Bronchial epithelial cell (primary cell): ENCODE results near the gene VPS41. TPM values are rescaled to one million over a fixed set of nuclear protein-coding genes. Genes with fewer than 3 reads are reported as not detected.

ENCODE experiments used
- DNase-seq: peaks from one replicate; pipeline ENCODE4 v3.0.0-alpha.2; 2010; ENCODE audit warnings: low read depth
- FAIRE-seq: peaks from 2 replicates; lab custom pipeline; 2011; peaks lifted over from hg19 to GRCh38; lab: Jason Lieb, UNC
- H3K27me3 ChIP-seq: 2 replicates; pipeline ENCODE4 v1.5.1; 2011; ENCODE audit warnings: low read length; ENCODE audit not compliant: control insufficient read depth, insufficient read depth
- H3K36me3 ChIP-seq: 2 replicates; pipeline ENCODE4 v1.5.1; 2011; ENCODE audit warnings: low read length; ENCODE audit not compliant: control insufficient read depth, insufficient read depth
- H3K4me3 ChIP-seq: 2 replicates; pipeline ENCODE4 v1.5.1; 2011; ENCODE audit warnings: mild to moderate bottlenecking, low read depth, low read length, control low read depth
- total RNA-seq: library from RNA; depleted of rRNA; stranded (reverse); fragments of >200 nt; gene quantifications from 2 replicates; pipeline ENCODE4 v1.2.1, GENCODE V29; 2014
- TF ChIP-seq, protein P1 (sequence below): IDR thresholded peaks from 2 replicates; pipeline ENCODE4 v1.5.1; 2011; ENCODE audit warnings: mild to moderate bottlenecking, moderate library complexity, low read length, control low read depth, inconsistent platforms; ENCODE audit not compliant: insufficient read depth, severe bottlenecking

The VPS41 gene
- total RNA-seq, 1 donor from 2014 or later, result 32.9 TPM

GRCh38 chr7:38681882-38682281 lies 227.1 kb downstream of the VPS41 start:
- DNase-seq, result no peak
- no peak for FAIRE-seq
- Histone ChIP-seq H3K4me3 (no peak overlapping the region), H3K36me3 (no peaks in the 10 kb centered on the region), H3K27me3 (no peaks in the 10 kb centered on the region)
- TF ChIP-seq, protein P1, sequence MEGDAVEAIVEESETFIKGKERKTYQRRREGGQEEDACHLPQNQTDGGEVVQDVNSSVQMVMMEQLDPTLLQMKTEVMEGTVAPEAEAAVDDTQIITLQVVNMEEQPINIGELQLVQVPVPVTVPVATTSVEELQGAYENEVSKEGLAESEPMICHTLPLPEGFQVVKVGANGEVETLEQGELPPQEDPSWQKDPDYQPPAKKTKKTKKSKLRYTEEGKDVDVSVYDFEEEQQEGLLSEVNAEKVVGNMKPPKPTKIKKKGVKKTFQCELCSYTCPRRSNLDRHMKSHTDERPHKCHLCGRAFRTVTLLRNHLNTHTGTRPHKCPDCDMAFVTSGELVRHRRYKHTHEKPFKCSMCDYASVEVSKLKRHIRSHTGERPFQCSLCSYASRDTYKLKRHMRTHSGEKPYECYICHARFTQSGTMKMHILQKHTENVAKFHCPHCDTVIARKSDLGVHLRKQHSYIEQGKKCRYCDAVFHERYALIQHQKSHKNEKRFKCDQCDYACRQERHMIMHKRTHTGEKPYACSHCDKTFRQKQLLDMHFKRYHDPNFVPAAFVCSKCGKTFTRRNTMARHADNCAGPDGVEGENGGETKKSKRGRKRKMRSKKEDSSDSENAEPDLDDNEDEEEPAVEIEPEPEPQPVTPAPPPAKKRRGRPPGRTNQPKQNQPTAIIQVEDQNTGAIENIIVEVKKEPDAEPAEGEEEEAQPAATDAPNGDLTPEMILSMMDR, result no peak

DNA sequence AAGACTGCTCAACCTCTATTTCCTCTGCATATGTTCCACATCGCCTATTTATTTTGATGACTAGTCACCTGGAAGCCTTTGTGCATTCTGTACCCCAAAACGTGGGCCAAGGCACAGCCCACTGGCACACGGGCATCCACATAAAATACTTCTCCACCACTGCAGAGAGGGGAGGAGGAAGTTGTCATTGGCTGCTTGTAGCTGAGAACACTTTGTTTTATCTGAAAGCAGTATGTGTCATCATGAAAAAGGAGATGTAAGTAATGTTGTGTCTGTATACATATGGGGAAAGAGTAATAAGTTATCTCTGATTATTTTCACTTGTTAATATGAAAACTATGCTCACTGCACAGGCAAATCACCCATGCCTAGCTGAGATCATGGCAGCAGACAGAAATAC lies 229.6 kb downstream of the VPS41 start:
- Histone ChIP-seq H3K27me3 (no peaks in the 10 kb centered on the region), H3K4me3 (no peak overlapping the region), H3K36me3 (no peaks in the 10 kb centered on the region)
- TF ChIP-seq, protein P1, result no peak
- FAIRE-seq (no peak), DNase-seq (no peak)

DNA sequence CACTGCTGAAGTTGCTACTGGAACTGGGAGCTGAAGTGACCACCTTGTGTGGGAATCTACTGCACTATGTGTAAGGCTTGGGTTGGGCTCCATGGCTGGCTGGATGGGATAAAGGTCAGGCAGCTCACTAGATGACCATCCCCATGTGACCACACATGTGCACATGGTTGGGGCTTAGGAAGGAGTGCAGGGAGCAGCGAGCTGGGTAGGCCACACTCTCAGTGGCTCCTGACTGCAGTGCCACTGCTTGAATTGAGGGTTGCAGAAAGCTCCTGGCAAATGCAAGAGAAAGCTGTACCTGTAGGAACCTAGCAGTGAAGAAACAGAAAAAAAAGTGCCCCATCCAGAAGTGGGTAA lies 230.3 kb downstream of the VPS41 start:
- TF ChIP-seq, protein P1, result no peak
- no peak for DNase-seq
- H3K27me3 ChIP-seq, result no peaks in the 10 kb centered on the region
- no peak for FAIRE-seq
- no peaks in the 10 kb centered on the region for H3K36me3 ChIP-seq
- no peak overlapping the region for H3K4me3 ChIP-seq

GRCh38 chr7:38677981-38678697 lies 230.9 kb downstream of the VPS41 start:
- no peaks in the 10 kb centered on the region for H3K27me3 ChIP-seq
- TF ChIP-seq, protein P1, result no peak
- no peak for FAIRE-seq

DNA sequence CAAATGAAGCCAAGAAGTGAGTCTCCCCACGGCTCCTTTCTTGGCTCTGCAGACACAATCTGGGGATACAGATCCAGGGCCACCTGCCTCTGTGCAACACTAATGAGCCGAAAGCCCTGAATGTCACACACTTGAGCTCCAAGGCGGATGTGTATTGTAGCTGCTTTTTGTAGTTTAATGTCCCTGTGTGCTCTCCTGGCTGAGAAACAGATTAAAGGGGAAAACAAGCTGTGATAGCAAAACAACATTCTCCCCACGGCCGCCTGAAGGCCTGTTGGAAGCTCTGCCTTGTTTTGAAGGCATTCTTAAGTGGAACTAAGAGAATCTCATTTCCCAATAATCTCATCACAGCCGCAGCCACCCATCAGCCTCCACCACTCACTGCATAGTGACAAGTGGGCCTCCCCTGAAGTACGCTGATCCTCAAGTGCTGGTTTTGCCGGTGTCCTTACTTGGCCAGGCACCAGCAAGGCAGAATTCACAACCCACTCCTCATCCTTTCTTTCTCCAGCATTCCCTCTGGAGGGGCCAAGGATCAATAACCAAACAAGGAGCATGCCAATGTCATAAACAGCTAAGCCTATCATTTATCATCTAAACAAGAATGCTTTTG lies 233.4 kb downstream of the VPS41 start:
- no peaks in the 10 kb centered on the region for H3K27me3 ChIP-seq
- TF ChIP-seq, protein P1, result no peak
- DNase-seq (no peak), FAIRE-seq (no peak)
- H3K36me3 ChIP-seq, result no peaks in the 10 kb centered on the region
- no peak overlapping the region for H3K4me3 ChIP-seq

More at GRCh38 chr7:38677981-38678697, 230.9 kb downstream of the VPS41 start:
- no peak for DNase-seq
- H3K4me3 ChIP-seq, result no peak overlapping the region
- no peaks in the 10 kb centered on the region for H3K36me3 ChIP-seq

DNA sequence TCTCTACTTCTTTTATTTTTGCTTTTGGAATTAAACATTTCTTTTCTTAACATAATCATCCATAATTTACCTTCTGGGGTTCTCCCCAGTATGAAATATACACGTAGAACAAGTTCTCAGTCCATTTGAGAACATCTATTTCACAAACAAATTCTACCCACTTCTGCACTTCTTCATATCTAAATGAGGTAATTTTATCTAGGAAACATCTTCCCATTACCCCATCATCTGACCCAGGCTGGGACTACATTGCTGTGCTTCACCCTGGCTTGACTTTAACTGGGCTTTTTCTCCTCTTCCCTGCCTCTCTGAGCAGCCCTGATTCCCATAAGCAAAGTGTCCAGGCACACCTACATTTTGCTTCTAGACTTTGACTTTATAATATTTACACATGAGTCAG lies 234.5 kb downstream of the VPS41 start:
- Histone ChIP-seq H3K27me3 (no peaks in the 10 kb centered on the region), H3K36me3 (no peaks in the 10 kb centered on the region), H3K4me3 (no peak overlapping the region)
- FAIRE-seq (no peak), DNase-seq (no peak)
- TF ChIP-seq, protein P1, result no peak
